Endothelial cell of umbilical vein (primary cell): ENCODE results near the gene WNT7B.
A peak's percentile ranks its signal among the peaks of the same experiment; 100 is the strongest.

ENCODE experiments used
- EZH2 ChIP-seq: IDR thresholded peaks from 2 replicates; pipeline ENCODE4 v1.6.1; 2012; ENCODE audit warnings: borderline replicate concordance, low read depth, mild to moderate bottlenecking, moderate library complexity, low read length, inconsistent platforms; ENCODE audit not compliant: severe bottlenecking
- JUN ChIP-seq: IDR thresholded peaks from 2 replicates; pipeline ENCODE4 v1.6.1; 2011; ENCODE audit warnings: borderline replicate concordance, low read depth; ENCODE audit not compliant: insufficient read length, insufficient read depth
- POLR2A ChIP-seq: IDR thresholded peaks from 2 replicates; pipeline ENCODE4 v1.6.1; 2012; ENCODE audit warnings: low read depth, mild to moderate bottlenecking, control low read depth, low read length
- POLR2AphosphoS5 ChIP-seq: IDR thresholded peaks from 2 replicates; pipeline ENCODE4 v1.6.1; 2012; ENCODE audit warnings: low read depth, mild to moderate bottlenecking, control low read depth, low read length, moderate library complexity; ENCODE audit not compliant: insufficient read depth
- TF ChIP-seq, protein P1 (sequence below), 2 donors: IDR thresholded peaks; 1 replicate in 1 of 2; 2 replicates in 1 of 2; pipeline ENCODE4 v1.5.1; 2011; ENCODE audit warnings: low read length in 2 of 2, mild to moderate bottlenecking in 2 of 2, moderate library complexity in 2 of 2, control low read depth in 1 of 2, inconsistent platforms in 1 of 2, low read depth in 1 of 2; ENCODE audit not compliant: insufficient read depth in 1 of 2; ENCODE audit errors: extremely low read depth in 1 of 2
- TF ChIP-seq, protein P2 (sequence below): IDR thresholded peaks from 2 replicates; pipeline ENCODE4 v1.6.1; 2011; ENCODE audit not compliant: insufficient read depth, insufficient read length

DNA sequence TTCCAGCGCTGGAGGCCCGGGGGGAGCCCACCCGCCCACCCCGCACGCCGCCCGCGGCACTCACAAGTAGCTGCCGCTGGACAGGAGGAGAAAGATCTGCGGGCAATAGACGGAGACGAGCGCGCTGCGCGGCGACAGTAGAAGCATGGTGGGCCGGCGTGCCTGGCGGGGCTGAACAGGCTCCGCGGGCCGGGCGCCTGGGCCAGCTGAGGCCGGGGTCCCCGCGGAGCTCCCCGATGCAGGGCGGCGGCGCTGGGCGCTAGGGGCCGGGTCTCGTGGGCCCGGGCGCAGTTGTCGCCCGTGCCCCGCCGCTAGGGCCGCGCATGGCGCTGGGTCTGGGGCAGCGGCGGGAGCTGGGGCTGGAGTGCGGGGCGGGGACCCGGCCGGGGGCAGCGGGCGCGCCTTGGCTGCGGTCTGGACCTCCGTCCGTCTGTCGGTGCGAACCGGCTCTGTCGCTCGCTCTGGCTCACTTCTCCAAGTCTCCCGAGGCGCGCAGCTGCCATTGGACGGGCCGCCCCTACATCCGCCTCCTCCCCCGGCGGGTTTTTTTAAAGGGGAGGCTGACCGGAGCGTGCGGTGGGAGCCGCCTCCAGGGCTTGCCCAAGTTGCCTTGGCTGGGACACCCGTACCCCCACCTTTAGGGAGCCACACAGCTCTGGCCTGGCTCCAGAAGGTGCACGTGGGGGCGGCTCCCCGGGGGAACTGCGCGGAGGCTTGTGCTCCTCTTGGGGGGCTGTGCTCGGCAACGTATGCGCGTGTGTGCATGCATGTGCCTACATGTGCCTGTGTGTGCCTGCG, 4.7 kb downstream of the WNT7B start:
- TF ChIP-seq, protein P1, sequence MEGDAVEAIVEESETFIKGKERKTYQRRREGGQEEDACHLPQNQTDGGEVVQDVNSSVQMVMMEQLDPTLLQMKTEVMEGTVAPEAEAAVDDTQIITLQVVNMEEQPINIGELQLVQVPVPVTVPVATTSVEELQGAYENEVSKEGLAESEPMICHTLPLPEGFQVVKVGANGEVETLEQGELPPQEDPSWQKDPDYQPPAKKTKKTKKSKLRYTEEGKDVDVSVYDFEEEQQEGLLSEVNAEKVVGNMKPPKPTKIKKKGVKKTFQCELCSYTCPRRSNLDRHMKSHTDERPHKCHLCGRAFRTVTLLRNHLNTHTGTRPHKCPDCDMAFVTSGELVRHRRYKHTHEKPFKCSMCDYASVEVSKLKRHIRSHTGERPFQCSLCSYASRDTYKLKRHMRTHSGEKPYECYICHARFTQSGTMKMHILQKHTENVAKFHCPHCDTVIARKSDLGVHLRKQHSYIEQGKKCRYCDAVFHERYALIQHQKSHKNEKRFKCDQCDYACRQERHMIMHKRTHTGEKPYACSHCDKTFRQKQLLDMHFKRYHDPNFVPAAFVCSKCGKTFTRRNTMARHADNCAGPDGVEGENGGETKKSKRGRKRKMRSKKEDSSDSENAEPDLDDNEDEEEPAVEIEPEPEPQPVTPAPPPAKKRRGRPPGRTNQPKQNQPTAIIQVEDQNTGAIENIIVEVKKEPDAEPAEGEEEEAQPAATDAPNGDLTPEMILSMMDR (IDR thresholded peaks at IDR 0.05; ENCODE audit: extremely low read depth in 1 of 2, insufficient read depth in 1 of 2, low read depth in 1 of 2, low read length in 2 of 2): no peak
- TF ChIP-seq EZH2: peak; percentile 6
- TF ChIP-seq POLR2A: no peak
- TF ChIP-seq JUN: no peak
- no peak for TF ChIP-seq POLR2AphosphoS5
- TF ChIP-seq, protein P2, sequence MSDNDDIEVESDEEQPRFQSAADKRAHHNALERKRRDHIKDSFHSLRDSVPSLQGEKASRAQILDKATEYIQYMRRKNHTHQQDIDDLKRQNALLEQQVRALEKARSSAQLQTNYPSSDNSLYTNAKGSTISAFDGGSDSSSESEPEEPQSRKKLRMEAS: no peak
